HCT116 (cell line): Measurements from ENCODE around the gene LRIT2. TPM values are rescaled to one million over a fixed set of nuclear protein-coding genes. Genes with fewer than 3 reads are reported as not detected.

Source experiments
- ATAC-seq: fragments of 200-7000 bp; cut with Tn5 transposase; 2 replicates; pipeline ENCODE4 v1.9.1; 2020; ENCODE audit warnings: mild to moderate bottlenecking, moderate library complexity
- BruUV-seq: library from RNA; stranded (reverse); fragments of 400-500 nt; replicated peaks from 2 replicates; lab custom pipeline; 2021; lab: Mats Ljungman, UMichigan
- CTCF ChIA-PET: fragments of 300-600 bp; sonication (Branson Sonifier 250); formaldehyde crosslinking; loops from one replicate; lab custom pipeline; 2021; ENCODE audit warnings: antibody characterized with exemption; lab: Charles Lee
- POLR2A ChIA-PET: fragments of 300-600, 350-600 bp; sonication (Branson Sonifier 250); formaldehyde crosslinking; loops from one replicate; lab custom pipeline; 2021; ENCODE audit warnings: antibody characterized with exemption; lab: Charles Lee
- RAD21 ChIA-PET, 2 experiments: fragments of 300-600 bp; sonication (Branson Sonifier 250); formaldehyde crosslinking; loops; one replicate each; lab custom pipeline; 2023; ENCODE audit warnings: low total read pairs in 2 of 2; ENCODE audit not compliant: uncharacterized antibody in 2 of 2, unreplicated experiment in 2 of 2, low non-redundant PET in 1 of 2; lab: Charles Lee
- DNase-seq: peaks from one replicate; pipeline ENCODE4 v3.0.0-alpha.2; 2010; ENCODE audit warnings: low read depth, low spot score
- H2AFZ ChIP-seq: fragments of 200-600 bp; shearing (Covaris generic), sonication (generic); 2 replicates; pipeline ENCODE4 v1.6.1; 2017; ENCODE audit warnings: low read depth, mixed run types, mixed read lengths, antibody characterized with exemption, low read length; ENCODE audit not compliant: poor library complexity, severe bottlenecking
- H3K27ac ChIP-seq: 2 replicates; pipeline ENCODE4 v1.5.1; 2012; ENCODE audit warnings: low read depth, low read length
- H3K27me3 ChIP-seq: fragments of 200-600 bp; sonication (generic); 2 replicates; pipeline ENCODE4 v1.6.1; 2016; ENCODE audit warnings: mixed run types, low read length, mixed read lengths; ENCODE audit not compliant: insufficient read depth
- H3K36me3 ChIP-seq, 2 experiments: fragments of 200-500 bp in 1 of 2; fragments of 200-600 bp in 1 of 2; sonication (Bioruptor generic) in 1 of 2; sonication (generic) in 1 of 2; 2 replicates each; pipeline versions ENCODE4 v1.5.1 to v1.6.1; 2014 to 2016; ENCODE audit warnings: low read length in 2 of 2, inconsistent platforms in 1 of 2, mixed read lengths in 1 of 2, mixed run types in 1 of 2; ENCODE audit not compliant: insufficient read depth in 2 of 2, control insufficient read depth in 1 of 2
- H3K4me1 ChIP-seq, 2 experiments: fragments of 200-600 bp in 1 of 2; sonication (generic) in 1 of 2; 2 replicates each; pipeline versions ENCODE4 v1.5.1 to v1.6.1; 2012 to 2017; ENCODE audit warnings: low read length in 2 of 2, inconsistent platforms in 1 of 2, mild to moderate bottlenecking in 1 of 2, mixed read lengths in 1 of 2, mixed run types in 1 of 2, moderate library complexity in 1 of 2; ENCODE audit not compliant: insufficient read depth in 2 of 2, control insufficient read depth in 1 of 2
- H3K4me2 ChIP-seq: fragments of 200-600 bp; sonication (generic); 2 replicates; pipeline ENCODE4 v1.6.1; 2017; ENCODE audit warnings: mixed run types, low read length, mixed read lengths
- H3K4me3 ChIP-seq, 2 experiments: fragments of 200-600 bp in 1 of 2; sonication (generic) in 1 of 2; replicated peaks in 1 of 2; 2 replicates each; pipeline ENCODE4 v1.5.1; 2011 to 2016; ENCODE audit warnings: low read length in 2 of 2, control low read depth in 1 of 2, low read depth in 1 of 2, mild to moderate bottlenecking in 1 of 2, mixed read lengths in 1 of 2, mixed run types in 1 of 2
- H3K79me2 ChIP-seq: fragments of 200-600 bp; sonication (generic); 2 replicates; pipeline ENCODE4 v1.6.1; 2017; ENCODE audit warnings: mild to moderate bottlenecking, mixed run types, low read length, moderate library complexity, mixed read lengths; ENCODE audit not compliant: insufficient read depth
- H3K9ac ChIP-seq: fragments of 200-600 bp; sonication (generic); 2 replicates; pipeline ENCODE4 v1.6.1; 2016; ENCODE audit warnings: low read length, mixed read lengths
- H3K9me2 ChIP-seq: fragments of 200-600 bp; sonication (generic), shearing (Covaris generic); 2 replicates; pipeline ENCODE4 v1.6.1; 2017; ENCODE audit warnings: mixed run types, mild to moderate bottlenecking, moderate library complexity; ENCODE audit not compliant: insufficient read depth
- H3K9me3 ChIP-seq, 2 experiments: fragments of 200-500 bp in 1 of 2; fragments of 200-600 bp in 1 of 2; sonication (Bioruptor generic) in 1 of 2; sonication (generic) in 1 of 2; 2 replicates each; pipeline ENCODE4 v1.6.1; 2014 to 2017; ENCODE audit warnings: low read length in 2 of 2, mixed read lengths in 2 of 2, inconsistent platforms in 1 of 2, low read depth in 1 of 2, mild to moderate bottlenecking in 1 of 2, mixed run types in 1 of 2, moderate library complexity in 1 of 2; ENCODE audit not compliant: control insufficient read depth in 1 of 2, insufficient read depth in 1 of 2
- H4K20me1 ChIP-seq: fragments of 200-600 bp; sonication (generic), shearing (Covaris generic); 2 replicates; pipeline ENCODE4 v1.6.1; 2017; ENCODE audit warnings: mixed run types, mild to moderate bottlenecking, moderate library complexity; ENCODE audit not compliant: insufficient read depth
- CTCF ChIP-seq, 3 experiments: fragments of 200-600 bp in 1 of 3; sonication (generic) in 1 of 3; IDR thresholded peaks in 2 of 3; conservative IDR thresholded peaks in 1 of 3; 2 replicates each; pipeline ENCODE4 v1.5.1; 2012 to 2017; ENCODE audit warnings: low read depth in 2 of 3, low read length in 2 of 3, antibody characterized with exemption in 1 of 3, borderline replicate concordance in 1 of 3, control low read depth in 1 of 3, mild to moderate bottlenecking in 1 of 3, mixed read lengths in 1 of 3, mixed run types in 1 of 3, moderate library complexity in 1 of 3; ENCODE audit not compliant: insufficient read depth in 1 of 3
- ELF1 ChIP-seq: IDR thresholded peaks from 2 replicates; pipeline ENCODE4 v1.6.1; 2012; ENCODE audit warnings: low read depth, borderline replicate concordance
- MAX ChIP-seq: IDR thresholded peaks from 2 replicates; pipeline ENCODE4 v1.6.1; 2012
- POLR2AphosphoS5 ChIP-seq: IDR thresholded peaks from 2 replicates; pipeline ENCODE4 v1.6.1; 2011; ENCODE audit warnings: mild to moderate bottlenecking, low read depth, low read length, moderate library complexity
- RAD21 ChIP-seq: IDR thresholded peaks from 2 replicates; pipeline ENCODE4 v1.6.1; 2012; ENCODE audit warnings: low read depth, mild to moderate bottlenecking
- TCF7L2 ChIP-seq: IDR thresholded peaks from 2 replicates; pipeline ENCODE4 v1.7.0; 2011; ENCODE audit warnings: borderline replicate concordance, inconsistent platforms; ENCODE audit not compliant: insufficient read depth, insufficient read length; ENCODE audit errors: extremely low read depth
- intact Hi-C: fragments of 100-400 bp; cut with micrococcal nuclease; formaldehyde crosslinking; loops from 2 replicates; pipeline ENCODE4 v1.10.0; 2022
- total RNA-seq: library from RNA; stranded (reverse); gene quantifications from one replicate; pipeline ENCODE4 v1.2.1, GENCODE V29; 2021; ENCODE audit not compliant: unreplicated experiment

The LRIT2 gene
- total RNA-seq, 1 experiment from 2014 or later = not detected

- no peaks in the 10 kb centered on the region for H3K4me1 ChIP-seq
- no peak overlapping the region for H3K4me3 ChIP-seq
- no peak for TF ChIP-seq ELF1
- TF ChIP-seq POLR2AphosphoS5 = no peak
- TF ChIP-seq TCF7L2 = no peak
- no peak for TF ChIP-seq CTCF (IDR thresholded peaks at IDR 0.05 in 2 of 3, conservative IDR thresholded peaks at IDR 0.05 in 1 of 3; ENCODE audit: borderline replicate concordance in 1 of 3, insufficient read depth in 1 of 3, low read depth in 2 of 3, low read length in 2 of 3)
- TF ChIP-seq MAX = no peak
- no peaks in the 10 kb centered on the region for H3K9me2 ChIP-seq
- no peaks in the 10 kb centered on the region for H4K20me1 ChIP-seq
- ChIA-PET POLR2A (no interaction called here), RAD21 (no interaction called here), CTCF (no interaction called here)
- BruUV-seq = no TSS peak
- intact Hi-C loops = no loop called here
- no peak overlapping the region for H3K4me2 ChIP-seq
- DNase-seq (no peak), ATAC-seq (no peak)
- H3K9me3 ChIP-seq = no peaks in the 10 kb centered on the region
- no peaks in the 10 kb centered on the region for H3K79me2 ChIP-seq
- no peak overlapping the region for H2AFZ ChIP-seq
- no peaks in the 10 kb centered on the region for H3K36me3 ChIP-seq
- H3K27me3 ChIP-seq = no peaks in the 10 kb centered on the region
- H3K27ac ChIP-seq = no peak overlapping the region
- H3K9ac ChIP-seq = no peak overlapping the region
These were observed 47.7 kb downstream of the LRIT2 start for GRCh38 chr10:84177541-84178141.

GRCh38 chr10:84176836-84177474, 48.4 kb downstream of the LRIT2 start:
- Histone ChIP-seq H3K4me1 (no peaks in the 10 kb centered on the region), H4K20me1 (no peaks in the 10 kb centered on the region), H3K27ac (no peak overlapping the region), H3K9me3 (no peaks in the 10 kb centered on the region)
- no peak for DNase-seq
- BruUV-seq = no TSS peak
- RAD21 ChIA-PET = no interaction called here
- CTCF ChIA-PET = no interaction called here
- no peak for TF ChIP-seq RAD21
- TF ChIP-seq, all 23 proteins: peak for 0
- POLR2A ChIA-PET = no interaction called here
- Histone ChIP-seq H3K4me3 (no peak overlapping the region), H3K79me2 (no peaks in the 10 kb centered on the region), H2AFZ (no peak overlapping the region), H3K27me3 (no peaks in the 10 kb centered on the region), H3K36me3 (no peaks in the 10 kb centered on the region), H3K9me2 (no peaks in the 10 kb centered on the region), H3K9ac (no peak overlapping the region), H3K4me2 (no peak overlapping the region)
- intact Hi-C loops = no loop called here
- ATAC-seq = no peak
